ENCODE data around the gene PLXNA4. TPM values are rescaled to one million over a fixed set of nuclear protein-coding genes. Genes with fewer than 3 reads are reported as not detected.

The PLXNA4 gene
- total RNA-seq, 1 experiment from 2014 or later = 1.0 TPM

DNA sequence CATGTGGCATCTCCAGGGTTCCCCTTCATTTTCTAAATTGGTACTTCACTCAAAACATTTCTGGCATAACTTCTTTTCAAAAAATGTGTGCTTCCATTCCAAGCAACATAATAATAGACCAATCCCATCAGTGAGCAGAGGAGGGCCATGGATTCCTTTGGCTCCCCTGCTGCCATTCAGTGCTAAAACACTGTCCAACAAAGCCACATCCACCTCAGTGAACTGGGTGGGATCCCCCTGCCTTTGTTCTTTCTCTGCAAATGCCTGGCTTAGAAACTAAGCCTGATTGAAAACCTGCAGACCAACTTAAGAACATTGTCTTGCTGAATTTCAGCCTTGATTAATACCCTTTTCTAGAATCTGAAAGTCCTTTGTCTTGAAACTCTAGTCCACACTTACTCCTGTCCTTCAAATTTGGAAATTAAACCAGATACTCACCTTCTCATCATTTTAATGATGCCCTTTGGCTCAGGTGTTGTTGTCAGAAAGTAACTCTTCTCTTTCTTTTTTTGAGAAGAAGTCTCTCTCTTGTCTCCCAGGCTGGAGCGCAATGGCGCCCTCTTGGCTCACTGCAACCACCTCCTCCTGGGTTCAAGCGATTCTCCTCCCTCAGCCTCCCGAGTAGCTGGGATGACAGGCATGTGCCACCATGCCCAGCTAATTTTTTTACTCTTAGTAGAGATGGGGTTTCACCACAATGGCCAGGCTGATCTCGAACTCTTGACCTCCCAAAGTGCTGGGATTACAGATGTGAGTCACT, 132.3 kb downstream of the PLXNA4 start:
- H3K4me3 ChIP-seq = no peak overlapping the region
- BruUV-seq (replicated peaks) = no TSS peak

DNA sequence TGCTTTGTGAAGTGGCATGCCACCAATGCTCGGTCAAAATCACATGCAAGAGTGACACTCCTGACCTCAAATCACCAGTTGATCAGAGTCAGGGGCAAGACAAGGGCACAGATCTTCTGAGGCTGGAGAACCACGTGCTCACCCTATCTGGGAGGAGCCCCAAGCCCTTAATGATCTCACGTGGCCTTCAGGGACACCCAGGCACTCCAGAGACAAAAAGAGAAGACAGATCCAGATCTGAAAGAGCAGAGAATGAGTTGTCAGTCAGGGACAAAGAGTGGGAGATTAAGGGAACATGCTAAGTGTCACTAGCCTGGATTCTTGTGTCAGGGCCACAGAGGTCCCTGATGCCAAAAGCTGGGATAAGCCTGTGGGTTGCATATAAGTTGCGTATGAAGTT, 134.3 kb downstream of the PLXNA4 start:
- no peak for DNase-seq
- BruUV-seq (replicated peaks) = no TSS peak
- CTCF ChIA-PET = no interaction called here

More for the DNA sequence above, 132.3 kb downstream of the PLXNA4 start:
- no peak overlapping the region for H2AFZ ChIP-seq
- TF ChIP-seq, protein P1, sequence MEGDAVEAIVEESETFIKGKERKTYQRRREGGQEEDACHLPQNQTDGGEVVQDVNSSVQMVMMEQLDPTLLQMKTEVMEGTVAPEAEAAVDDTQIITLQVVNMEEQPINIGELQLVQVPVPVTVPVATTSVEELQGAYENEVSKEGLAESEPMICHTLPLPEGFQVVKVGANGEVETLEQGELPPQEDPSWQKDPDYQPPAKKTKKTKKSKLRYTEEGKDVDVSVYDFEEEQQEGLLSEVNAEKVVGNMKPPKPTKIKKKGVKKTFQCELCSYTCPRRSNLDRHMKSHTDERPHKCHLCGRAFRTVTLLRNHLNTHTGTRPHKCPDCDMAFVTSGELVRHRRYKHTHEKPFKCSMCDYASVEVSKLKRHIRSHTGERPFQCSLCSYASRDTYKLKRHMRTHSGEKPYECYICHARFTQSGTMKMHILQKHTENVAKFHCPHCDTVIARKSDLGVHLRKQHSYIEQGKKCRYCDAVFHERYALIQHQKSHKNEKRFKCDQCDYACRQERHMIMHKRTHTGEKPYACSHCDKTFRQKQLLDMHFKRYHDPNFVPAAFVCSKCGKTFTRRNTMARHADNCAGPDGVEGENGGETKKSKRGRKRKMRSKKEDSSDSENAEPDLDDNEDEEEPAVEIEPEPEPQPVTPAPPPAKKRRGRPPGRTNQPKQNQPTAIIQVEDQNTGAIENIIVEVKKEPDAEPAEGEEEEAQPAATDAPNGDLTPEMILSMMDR (conservative IDR thresholded peaks at IDR 0.05) = no peak
- no peak for TF ChIP-seq EZH2 (IDR thresholded peaks at IDR 0.05; ENCODE audit: low read depth)
- H3K4me1 ChIP-seq (replicated peaks; ENCODE audit: insufficient read depth) = no peaks in the 10 kb centered on the region
- H3K9me2 ChIP-seq (ENCODE audit: insufficient read depth) = no peaks in the 10 kb centered on the region
- H3K9me3 ChIP-seq (ENCODE audit: insufficient read depth, low read depth) = peaks cover 4% of the 10 kb centered on the region; the same call in 1 of the 2 replicates
- no peaks in the 10 kb centered on the region for H4K20me1 ChIP-seq (ENCODE audit: insufficient read depth)
- POLR2A ChIA-PET (ENCODE audit: unreplicated experiment) = no interaction called here
- no peaks in the 10 kb centered on the region for H3K36me3 ChIP-seq (ENCODE audit: low read depth)
- H3K27ac ChIP-seq = no peak overlapping the region
- CTCF ChIA-PET = no interaction called here
- DNase-seq = no peak
- H3K79me2 ChIP-seq (ENCODE audit: low read depth) = no peaks in the 10 kb centered on the region
- H3F3A ChIP-seq (ENCODE audit: insufficient read depth, low read depth) = no peaks in the 10 kb centered on the region
- H3K27me3 ChIP-seq (ENCODE audit: insufficient read depth, low read depth) = peaks cover 72% of the 10 kb centered on the region
- intact Hi-C loops (cut with micrococcal nuclease; ENCODE audit: unreplicated experiment) = no loop called here
- no peak overlapping the region for H3K4me2 ChIP-seq

DNA sequence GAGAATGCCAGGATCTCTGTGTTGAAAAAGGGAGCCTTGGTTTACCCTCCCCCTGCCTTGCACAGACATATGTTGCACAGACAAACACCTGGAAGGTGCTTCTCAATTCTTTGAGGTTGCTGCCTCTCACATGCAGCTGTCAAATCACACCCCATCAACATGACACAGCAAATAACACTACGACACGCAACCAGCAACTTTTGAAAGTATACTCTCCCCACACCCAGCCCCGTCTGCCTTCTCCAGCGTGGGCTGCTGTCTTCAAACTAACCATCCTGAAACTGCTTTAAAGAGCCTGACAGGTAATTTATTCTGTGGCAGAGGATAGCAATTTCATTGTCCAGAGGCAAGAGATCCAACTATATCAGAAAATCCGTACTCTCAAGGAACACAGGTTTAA, 136.1 kb downstream of the PLXNA4 start:
- POLR2A ChIA-PET (ENCODE audit: unreplicated experiment) = no interaction called here

More for the DNA sequence above, 134.3 kb downstream of the PLXNA4 start:
- H3K79me2 ChIP-seq (ENCODE audit: low read depth) = no peaks in the 10 kb centered on the region
- H3K4me3 ChIP-seq = no peak overlapping the region
- POLR2A ChIA-PET (ENCODE audit: unreplicated experiment) = no interaction called here
- H3K27me3 ChIP-seq (ENCODE audit: insufficient read depth, low read depth) = peaks cover 89% of the 10 kb centered on the region
- no peaks in the 10 kb centered on the region for H3F3A ChIP-seq (ENCODE audit: insufficient read depth, low read depth)
- H3K4me2 ChIP-seq = no peak overlapping the region
- no peaks in the 10 kb centered on the region for H4K20me1 ChIP-seq (ENCODE audit: insufficient read depth)
- no peaks in the 10 kb centered on the region for H3K9me2 ChIP-seq (ENCODE audit: insufficient read depth)
- no peak for TF ChIP-seq EZH2 (IDR thresholded peaks at IDR 0.05; ENCODE audit: low read depth)
- TF ChIP-seq, protein P1 (conservative IDR thresholded peaks at IDR 0.05) = no peak
- H3K27ac ChIP-seq = no peak overlapping the region
- no peak overlapping the region for H2AFZ ChIP-seq
- intact Hi-C loops (cut with micrococcal nuclease; ENCODE audit: unreplicated experiment) = no loop called here
- no peaks in the 10 kb centered on the region for H3K9me3 ChIP-seq (ENCODE audit: insufficient read depth, low read depth)
- no peaks in the 10 kb centered on the region for H3K36me3 ChIP-seq (ENCODE audit: low read depth)
- H3K4me1 ChIP-seq (replicated peaks; ENCODE audit: insufficient read depth) = no peaks in the 10 kb centered on the region

More for the DNA sequence above, 136.1 kb downstream of the PLXNA4 start:
- TF ChIP-seq, protein P1 (conservative IDR thresholded peaks at IDR 0.05) = no peak
- TF ChIP-seq EZH2 (IDR thresholded peaks at IDR 0.05; ENCODE audit: low read depth) = no peak
- no peak for DNase-seq
- intact Hi-C loops (cut with micrococcal nuclease; ENCODE audit: unreplicated experiment) = no loop called here
- Histone ChIP-seq H3F3A (ENCODE audit: insufficient read depth, low read depth) (no peaks in the 10 kb centered on the region), H3K36me3 (ENCODE audit: low read depth) (no peaks in the 10 kb centered on the region), H3K4me2 (no peak overlapping the region), H3K27ac (no peak overlapping the region), H2AFZ (no peak overlapping the region), H3K27me3 (ENCODE audit: insufficient read depth, low read depth) (peaks cover 94% of the 10 kb centered on the region), H3K4me1 (replicated peaks; ENCODE audit: insufficient read depth) (no peaks in the 10 kb centered on the region), H3K79me2 (ENCODE audit: low read depth) (no peaks in the 10 kb centered on the region), H3K9me3 (ENCODE audit: insufficient read depth, low read depth) (no peaks in the 10 kb centered on the region), H4K20me1 (ENCODE audit: insufficient read depth) (no peaks in the 10 kb centered on the region), H3K9me2 (ENCODE audit: insufficient read depth) (no peaks in the 10 kb centered on the region), H3K4me3 (no peak overlapping the region)
- CTCF ChIA-PET = no interaction called here
- no TSS peak for BruUV-seq (replicated peaks)

Data from PC-9 (cell line).